GM18499 (cell line): ENCODE results near the gene SIL1.

ENCODE experiments used
- ATAC-seq: cut with Tn5 transposase; IDR thresholded peaks from one replicate; pipeline ENCODE4 v1.9.1; 2021; ENCODE audit warnings: moderate number of reproducible peaks; ENCODE audit not compliant: insufficient read depth, unreplicated experiment

SIL1 gene

GRCh38 chr5:138909734-138910133 is 288.4 kb downstream of the SIL1 start:
- no peak for ATAC-seq

GRCh38 chr5:138905541-138905940 is 292.6 kb downstream of the SIL1 start:
- ATAC-seq = no peak

GRCh38 chr5:138903130-138903775 is 294.9 kb downstream of the SIL1 start:
- no peak for ATAC-seq

- no peak for ATAC-seq
These were observed 296.5 kb downstream of the SIL1 start for GRCh38 chr5:138901716-138902115.

- ATAC-seq = no peak
These were observed 297.7 kb downstream of the SIL1 start for GRCh38 chr5:138900281-138900965.

GRCh38 chr5:138898742-138899141 is 299.4 kb downstream of the SIL1 start:
- ATAC-seq = no peak

GRCh38 chr5:138898299-138898698 is 299.9 kb downstream of the SIL1 start:
- ATAC-seq = no peak
